Kidney (tissue), 14 donors: Measurements from ENCODE around the gene DYNLT2B. TPM values are rescaled to one million over a fixed set of nuclear protein-coding genes. Genes with fewer than 3 reads are reported as not detected.

Source experiments
- DNase-seq, 5 donors: peaks; one replicate each; pipeline ENCODE4 v3.0.0-alpha.2; 2013 to 2020
- FAIRE-seq: peaks from 2 replicates; lab custom pipeline; 2012; peaks lifted over from hg19 to GRCh38; lab: Jason Lieb, UNC
- H3K27ac ChIP-seq, 2 donors: one replicate each; pipeline ENCODE4 v1.7.0; 2013; ENCODE audit warnings: low read depth in 2 of 2, low read length in 2 of 2, inconsistent platforms in 1 of 2
- H3K27me3 ChIP-seq: one replicate; pipeline ENCODE4 v1.7.1; 2013; ENCODE audit warnings: low read length, inconsistent platforms; ENCODE audit not compliant: control insufficient read depth, insufficient read depth
- H3K36me3 ChIP-seq, 3 donors: one replicate each; pipeline versions ENCODE4 v1.7.0 to v1.7.1; 2013; ENCODE audit warnings: low read length in 3 of 3, control low read depth in 1 of 3, inconsistent platforms in 1 of 3; ENCODE audit not compliant: insufficient read depth in 3 of 3, control insufficient read depth in 2 of 3
- H3K4me1 ChIP-seq, 3 donors: one replicate each; pipeline versions ENCODE4 v1.7.0 to v1.7.1; 2013; ENCODE audit warnings: low read length in 3 of 3, inconsistent platforms in 1 of 3, low read depth in 1 of 3; ENCODE audit not compliant: control insufficient read depth in 2 of 3, insufficient read depth in 2 of 3
- H3K4me3 ChIP-seq, 3 donors: one replicate each; pipeline versions ENCODE4 v1.7.0 to v1.8.1; 2013; ENCODE audit warnings: low read length in 3 of 3, control low read depth in 1 of 3, inconsistent platforms in 1 of 3
- H3K9ac ChIP-seq, 3 donors: one replicate each; pipeline versions ENCODE4 v1.7.0 to v1.7.1; 2013; ENCODE audit warnings: low read length in 3 of 3, control low read depth in 1 of 3, inconsistent platforms in 1 of 3
- H3K9me3 ChIP-seq, 3 donors: one replicate each; pipeline versions ENCODE4 v1.7.0 to v1.7.1; 2013; ENCODE audit warnings: low read length in 3 of 3, control low read depth in 1 of 3, inconsistent platforms in 1 of 3; ENCODE audit not compliant: control insufficient read depth in 2 of 3, insufficient read depth in 1 of 3
- CTCF ChIP-seq: IDR thresholded peaks from 3 replicates; pipeline ENCODE4 v1.5.1; 2012; ENCODE audit warnings: mild to moderate bottlenecking, moderate library complexity, borderline replicate concordance; ENCODE audit not compliant: insufficient read depth; ENCODE audit errors: extremely low read depth
- intact Hi-C: fragments of 100-400 bp; cut with DNase I; formaldehyde crosslinking; loops from one replicate; pipeline ENCODE4 v1.11.1; 2022
- polyA plus RNA-seq: library from polyadenylated mRNA; stranded (reverse); fragments of 350-450 nt; fragmentation: Illumina TruSeq; extraction: RNeasy Lipid Tissue Mini Kit (QIAGEN cat#74804); gene quantifications from one replicate; pipeline ENCODE4 v1.2.3, GENCODE V29; 2014; ENCODE audit warnings: low read depth, low replicate concordance; ENCODE audit not compliant: insufficient read depth
- total RNA-seq: library from RNA; stranded (reverse); fragmentation: NEBNext Ultra II Directional; extraction: Animal tissue kit (Norgen Biotek cat#: 25700); gene quantifications from one replicate; pipeline ENCODE4 v1.2.1, GENCODE V29; 2021
- donor health status: control.
- donor health status: control.
- donor health status: control.
- donor health status: control.
- donor health status: control.
- donor health status: DM: yes; HTN: yes; CAD: no.
- donor health status: Normal renal cell carcinoma (clear cell type).

Gene DYNLT2B
- total and polyA plus RNA-seq, 2 donors from 2014 or later: 10.5 to 41.8 TPM

DNA sequence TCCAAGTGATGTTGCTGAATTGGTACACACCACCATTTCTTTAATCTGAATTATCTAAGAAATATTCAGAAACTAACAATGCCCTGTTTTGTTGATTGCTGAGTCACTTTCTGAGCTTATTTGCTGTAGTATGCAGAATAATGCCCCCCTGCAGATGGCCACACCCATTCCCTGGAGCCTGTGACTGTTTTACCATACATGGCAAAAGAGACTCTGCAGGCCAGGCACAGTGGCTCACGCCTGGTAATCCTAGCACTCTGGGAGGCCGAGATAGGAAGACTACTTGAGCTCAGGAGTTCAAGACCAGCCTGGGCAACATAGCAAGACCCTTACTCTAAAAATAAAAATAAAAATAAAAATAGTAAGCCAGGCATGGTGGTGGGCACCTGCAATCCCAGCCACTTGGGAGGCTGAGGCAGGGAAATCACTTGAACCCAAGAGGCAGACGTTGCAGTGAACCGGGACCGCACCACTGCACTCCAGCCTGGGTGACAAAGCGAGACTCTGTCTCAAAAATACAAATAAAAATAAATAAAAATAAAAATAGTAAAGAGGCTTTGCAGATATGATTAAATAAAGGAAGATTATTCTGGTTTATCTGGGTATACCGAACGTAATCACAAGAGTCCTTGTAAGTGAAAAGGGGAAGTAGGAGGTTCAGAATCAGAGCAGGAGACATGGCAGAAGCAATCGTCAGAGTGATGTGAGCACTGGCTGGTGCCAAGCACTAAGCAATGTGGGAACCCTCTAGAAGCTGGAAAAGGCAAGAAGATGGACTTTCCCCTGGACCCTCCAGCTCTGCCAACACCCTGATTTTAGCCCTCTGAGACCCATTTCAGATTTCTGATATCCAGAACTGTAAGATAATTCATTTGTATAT, 49.5 kb downstream of the DYNLT2B start:
- no peak overlapping the region for H3K27ac ChIP-seq
- H3K9ac ChIP-seq: no peak overlapping the region
- no peaks in the 10 kb centered on the region for H3K9me3 ChIP-seq
- DNase-seq (no peak), FAIRE-seq (no peak)
- peaks cover 2 to 16% (median 8%) of the 10 kb centered on the region in 3 donors for H3K36me3 ChIP-seq
- intact Hi-C loops: no loop called here
- no peak overlapping the region for H3K4me3 ChIP-seq
- no peak for TF ChIP-seq CTCF
- H3K4me1 ChIP-seq: no peaks in the 10 kb centered on the region
- H3K27me3 ChIP-seq: no peaks in the 10 kb centered on the region

DNA sequence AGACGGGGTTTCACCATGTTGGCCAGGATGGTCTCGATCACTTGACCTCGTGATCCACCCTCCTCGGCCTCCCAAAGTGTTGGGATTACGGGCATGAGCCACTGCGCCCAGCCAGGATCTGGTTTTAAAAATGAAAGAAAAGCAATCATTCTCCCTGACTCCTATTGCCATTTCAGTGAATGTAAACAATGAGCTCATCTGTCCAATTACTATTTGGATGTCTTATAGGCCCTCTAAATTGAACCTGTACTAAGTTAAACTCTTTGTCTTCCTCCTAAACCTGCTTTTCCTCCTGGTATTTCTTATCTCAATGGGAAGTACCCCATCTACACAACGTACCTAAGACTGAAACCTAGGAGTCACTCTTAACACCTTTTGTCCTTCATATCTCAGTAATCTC, 54.2 kb downstream of the DYNLT2B start:
- Histone ChIP-seq H3K36me3 (peaks cover 0 to 7% (median 6%) of the 10 kb centered on the region in 3 donors), H3K9me3 (no peaks in the 10 kb centered on the region), H3K4me3 (no peak overlapping the region), H3K27ac (no peak overlapping the region), H3K27me3 (no peaks in the 10 kb centered on the region), H3K4me1 (no peaks in the 10 kb centered on the region), H3K9ac (no peak overlapping the region)
- TF ChIP-seq CTCF: no peak
- DNase-seq (no peak), FAIRE-seq (no peak)
- intact Hi-C loops: no loop called here

DNA sequence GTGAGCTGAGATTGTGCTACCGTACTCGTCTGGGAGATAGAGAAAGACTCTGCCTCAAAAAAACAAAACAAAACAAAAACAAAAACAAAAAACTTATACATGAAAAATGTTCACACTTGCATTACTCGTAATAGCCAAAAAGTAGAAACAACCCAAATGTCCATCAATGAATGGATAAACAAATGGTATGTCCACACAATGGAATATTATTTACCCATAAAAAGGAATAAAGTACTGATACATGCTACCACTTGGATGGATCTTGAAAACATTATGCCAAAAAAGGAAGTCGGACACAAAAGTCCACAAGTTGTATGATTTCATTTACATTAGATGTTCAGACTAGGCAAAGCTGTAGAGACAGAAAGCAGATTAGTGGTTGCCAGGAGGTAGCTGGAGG, 57.3 kb downstream of the DYNLT2B start:
- no peak overlapping the region for H3K27ac ChIP-seq
- H3K9me3 ChIP-seq: no peaks in the 10 kb centered on the region
- no peaks in the 10 kb centered on the region for H3K4me1 ChIP-seq
- no peak overlapping the region for H3K4me3 ChIP-seq
- no peaks in the 10 kb centered on the region for H3K27me3 ChIP-seq
- FAIRE-seq (no peak), DNase-seq (no peak)
- no peak overlapping the region for H3K9ac ChIP-seq
- TF ChIP-seq CTCF: no peak
- intact Hi-C loops: no loop called here
- peaks cover 0 to 10% (median 9%) of the 10 kb centered on the region in 3 donors for H3K36me3 ChIP-seq
